HG03432 (cell line): ENCODE data around the gene C1QTNF6.

ENCODE experiments used
- ATAC-seq: cut with Tn5 transposase; IDR thresholded peaks from one replicate; pipeline ENCODE4 v1.9.1; 2021; ENCODE audit warnings: mild to moderate bottlenecking, moderate library complexity; ENCODE audit not compliant: unreplicated experiment

C1QTNF6 gene

GRCh38 chr22:37146507-37147180 is 41.4 kb downstream of the C1QTNF6 start:
- no peak for ATAC-seq

GRCh38 chr22:37146051-37146385 is 42.0 kb downstream of the C1QTNF6 start:
- no peak for ATAC-seq

DNA sequence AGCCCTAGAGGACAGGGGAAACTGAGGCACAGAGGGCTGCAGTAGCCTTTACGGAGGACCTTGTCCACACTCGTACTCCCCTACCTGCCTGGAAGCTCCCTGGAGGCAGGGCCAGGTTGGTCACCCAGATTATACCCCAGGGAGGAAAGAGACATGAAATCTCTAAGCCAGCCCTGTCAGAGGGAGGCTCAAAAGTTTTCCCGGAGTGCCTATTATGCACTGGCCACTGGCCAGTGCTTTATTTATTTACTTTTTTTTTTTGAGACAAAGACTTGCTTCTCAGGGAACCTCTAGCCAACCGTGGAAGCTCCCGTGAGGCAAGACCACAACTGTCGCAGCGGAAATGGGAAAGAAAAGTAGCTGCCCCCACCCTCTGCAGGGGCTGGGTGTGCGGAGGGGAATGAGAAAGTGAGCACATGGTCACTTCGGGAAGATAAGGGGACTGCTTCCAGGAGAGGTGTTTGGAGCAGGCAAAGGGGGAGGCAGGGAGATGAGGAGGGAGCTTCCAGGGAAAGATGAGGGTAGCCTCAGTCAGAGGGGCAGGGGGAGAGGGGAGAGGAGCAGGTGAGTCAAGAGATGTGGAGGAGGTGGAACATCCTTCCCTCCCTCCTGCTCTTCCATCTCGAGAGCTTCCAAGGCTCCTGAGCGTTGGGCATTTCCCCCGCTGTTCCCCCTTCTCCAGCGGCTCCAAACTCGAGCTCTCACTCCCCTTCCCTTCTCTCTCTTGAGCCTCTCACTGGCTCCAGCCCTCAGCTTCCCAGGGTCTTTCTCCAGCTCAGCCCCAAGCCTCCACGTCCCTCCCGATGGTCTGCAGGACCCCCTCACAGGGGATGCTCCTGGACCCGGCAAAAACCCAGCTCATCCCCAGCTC is 42.6 kb downstream of the C1QTNF6 start:
- no peak for ATAC-seq

DNA sequence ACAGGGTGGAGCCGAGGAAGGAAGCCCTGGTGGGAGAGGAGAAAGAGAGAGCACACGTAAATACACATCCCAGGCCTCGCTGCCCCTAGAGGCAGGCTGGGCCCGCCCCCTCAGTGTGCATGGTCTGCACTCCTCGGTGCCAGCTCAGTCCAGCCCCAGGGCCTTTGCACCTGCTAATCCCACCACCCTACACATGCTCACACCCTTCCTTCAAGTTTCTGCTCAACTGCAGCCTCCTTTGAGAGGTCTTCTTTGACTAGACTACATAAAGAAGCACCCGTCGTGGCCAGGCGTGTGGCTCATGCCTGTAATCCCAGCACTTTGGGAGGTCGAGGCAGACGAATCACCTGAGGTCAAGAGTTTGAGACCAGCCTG is 43.9 kb downstream of the C1QTNF6 start:
- ATAC-seq = no peak

- ATAC-seq = no peak
These were observed 46.1 kb downstream of the C1QTNF6 start for GRCh38 chr22:37141971-37142370.

- no peak for ATAC-seq
These were observed 46.6 kb downstream of the C1QTNF6 start for GRCh38 chr22:37141476-37141875.

- no peak for ATAC-seq
These were observed 47.2 kb downstream of the C1QTNF6 start for GRCh38 chr22:37140686-37141323.

- ATAC-seq = no peak
These were observed 48.3 kb downstream of the C1QTNF6 start for GRCh38 chr22:37139762-37140161.

GRCh38 chr22:37138849-37139561 is 49.0 kb downstream of the C1QTNF6 start:
- no peak for ATAC-seq

DNA sequence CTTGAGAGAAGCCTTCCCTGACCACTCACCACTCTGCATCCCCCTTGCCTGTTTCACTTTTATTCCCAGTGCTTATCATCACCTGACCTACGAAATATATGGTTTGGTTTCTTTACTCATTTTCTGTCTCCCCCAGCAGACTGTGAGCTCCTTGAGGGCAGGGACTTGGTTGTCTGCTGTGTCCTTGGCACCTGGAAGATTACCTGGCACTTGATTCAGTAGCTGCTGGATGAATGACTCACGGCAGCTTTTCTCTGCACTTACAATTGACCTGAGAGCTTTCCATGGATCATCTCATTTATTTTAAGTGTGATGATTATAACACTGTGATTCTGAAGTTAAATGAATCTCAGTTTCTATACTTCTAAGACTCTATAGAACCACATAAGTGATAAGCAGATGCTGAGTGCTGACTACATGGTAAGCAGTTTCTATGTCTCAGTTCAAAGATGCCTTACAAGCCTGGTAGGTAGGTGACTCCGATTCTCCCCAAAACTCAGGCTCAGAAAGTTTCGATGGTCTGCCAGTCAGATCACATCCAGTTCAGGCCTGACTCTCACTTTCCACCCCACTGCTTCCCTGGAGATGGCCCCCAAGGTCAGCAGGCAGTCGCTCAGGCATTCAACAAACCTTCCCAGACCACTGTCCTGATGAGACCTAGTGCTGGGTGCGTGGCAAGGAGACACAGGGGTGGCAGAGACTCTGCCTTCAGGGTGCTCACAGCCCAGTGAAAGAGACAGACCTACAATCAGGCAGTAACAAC is 50.0 kb downstream of the C1QTNF6 start:
- no peak for ATAC-seq

DNA sequence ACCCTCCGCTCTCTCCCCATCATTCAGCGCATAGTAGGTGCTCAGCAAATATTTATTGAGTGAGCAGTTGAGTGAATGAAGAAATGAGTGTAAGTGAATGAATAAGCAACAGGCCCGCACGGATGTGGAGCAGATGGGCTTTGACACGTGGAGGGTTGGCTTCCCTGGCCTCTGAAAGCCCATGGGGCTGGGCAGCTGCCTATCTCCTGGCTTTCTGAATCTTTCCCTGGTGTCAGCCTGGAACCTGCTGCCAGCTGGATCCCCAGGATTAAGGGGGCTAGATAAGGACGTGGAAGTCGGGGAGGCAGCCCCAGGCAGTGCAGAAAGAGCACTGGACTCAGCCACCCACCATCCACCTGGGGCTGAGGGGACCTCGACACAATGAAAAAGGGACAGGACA is 50.9 kb downstream of the C1QTNF6 start:
- ATAC-seq = no peak

GRCh38 chr22:37135023-37135422 is 53.0 kb downstream of the C1QTNF6 start:
- no peak for ATAC-seq

DNA sequence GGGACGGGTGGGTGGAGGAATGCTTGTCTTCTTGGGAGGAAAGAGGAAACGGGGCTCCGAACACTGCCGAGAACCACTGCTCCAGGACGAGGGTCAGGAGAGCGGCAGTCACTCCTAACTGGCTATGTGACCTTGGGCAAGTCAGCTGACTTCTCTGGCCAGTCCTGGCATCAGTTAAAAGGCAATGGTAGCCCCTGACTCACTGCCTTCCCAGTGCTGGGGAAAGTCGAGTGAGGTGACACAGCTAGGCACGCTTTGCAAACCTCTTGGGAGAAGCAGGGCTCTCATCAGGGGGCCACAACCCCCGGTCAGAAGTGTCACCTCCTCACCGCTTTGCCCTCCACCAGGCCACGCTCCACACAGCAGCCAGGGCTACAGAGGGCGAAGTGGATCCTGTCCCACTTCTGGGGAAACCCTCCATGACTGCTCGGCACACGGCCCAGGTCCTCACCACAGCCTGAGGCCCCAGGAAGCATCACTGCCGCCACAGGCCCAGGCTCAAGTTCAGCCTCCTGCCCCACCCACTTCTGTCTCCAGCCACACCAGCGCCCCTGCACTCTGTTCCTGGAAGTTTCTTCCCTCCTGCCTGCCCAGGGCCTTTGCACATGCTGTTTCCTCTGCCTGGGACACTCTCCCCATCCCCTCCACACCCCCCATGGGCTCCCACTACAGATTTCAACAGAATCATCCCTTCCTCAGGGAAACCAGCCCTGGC is 54.6 kb downstream of the C1QTNF6 start:
- no peak for ATAC-seq

GRCh38 chr22:37132773-37133172 is 55.3 kb downstream of the C1QTNF6 start:
- ATAC-seq = no peak
